AG20443 (cell line): ENCODE results near the gene OSTM1.
A peak's percentile ranks its signal among the peaks of the same experiment; 100 is the strongest.
"Not testable (repeated sequence)": the region's sequence is repeated elsewhere in the genome, so short reads cannot be mapped to it uniquely, and the experiment has no call there.

ENCODE experiments used
- DNase-seq: peaks from one replicate; pipeline ENCODE4 v3.0.0; 2012; ENCODE audit warnings: low spot score, mixed read lengths

Gene OSTM1

GRCh38 chr6:108020472-108021116 lies 53.9 kb downstream of the OSTM1 start:
- DNase-seq: no peak

- DNase-seq: not testable (repeated sequence)
Measured at GRCh38 chr6:108016283-108016682, 58.3 kb downstream of the OSTM1 start.

GRCh38 chr6:108013787-108014439 lies 60.6 kb downstream of the OSTM1 start:
- no peak for DNase-seq

GRCh38 chr6:108009894-108010293 lies 64.6 kb downstream of the OSTM1 start:
- DNase-seq: no peak

GRCh38 chr6:108009258-108009657 lies 65.3 kb downstream of the OSTM1 start:
- DNase-seq: not testable (repeated sequence)

GRCh38 chr6:108008363-108008762 lies 66.2 kb downstream of the OSTM1 start:
- no peak for DNase-seq

GRCh38 chr6:108005961-108006360 lies 68.6 kb downstream of the OSTM1 start:
- DNase-seq: no peak

GRCh38 chr6:108004861-108005260 lies 69.7 kb downstream of the OSTM1 start:
- DNase-seq: no peak

- DNase-seq: peak; percentile 52
Measured at GRCh38 chr6:108002365-108003221, 71.9 kb downstream of the OSTM1 start.

- no peak for DNase-seq
Measured at GRCh38 chr6:108001696-108002231, 72.8 kb downstream of the OSTM1 start.

- DNase-seq: not testable (repeated sequence)
Measured at GRCh38 chr6:108000259-108000658, 74.3 kb downstream of the OSTM1 start.

- no peak for DNase-seq
Measured at GRCh38 chr6:107999341-107999740, 75.2 kb downstream of the OSTM1 start.

GRCh38 chr6:107991772-107992550 lies 82.6 kb downstream of the OSTM1 start:
- DNase-seq: no peak
